Measurements from ENCODE around the gene CD9.

The CD9 gene

DNA sequence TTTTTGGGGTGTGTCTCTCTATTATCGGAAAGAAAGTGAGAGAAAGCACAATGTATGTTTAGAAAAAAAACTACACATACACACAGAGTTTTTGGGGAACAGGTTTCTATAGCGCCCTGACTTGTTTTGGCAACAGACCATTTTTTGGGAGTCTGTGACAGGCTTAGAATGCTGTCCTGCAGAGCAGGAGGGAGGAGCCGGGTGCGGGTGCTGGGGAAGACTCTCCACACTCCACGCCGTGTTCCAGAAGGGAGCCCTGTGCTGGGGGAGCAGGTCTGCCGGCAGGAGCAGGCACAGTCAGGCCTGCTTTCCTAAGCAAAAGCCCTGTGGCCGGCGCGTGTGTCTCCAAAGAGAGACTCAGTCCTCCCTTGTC is 26.5 kb downstream of the CD9 start:
- no peak overlapping the region for H3K4me3 ChIP-seq (ENCODE audit: low read depth, low read length)
- in situ Hi-C loops (cut with HindIII; ENCODE audit: low sequenced_read_pairs), result loop anchor here (5.0 kb wide), 1 partner anchor 46 kb away; no protein-coding TSS in a partner anchor

DNA sequence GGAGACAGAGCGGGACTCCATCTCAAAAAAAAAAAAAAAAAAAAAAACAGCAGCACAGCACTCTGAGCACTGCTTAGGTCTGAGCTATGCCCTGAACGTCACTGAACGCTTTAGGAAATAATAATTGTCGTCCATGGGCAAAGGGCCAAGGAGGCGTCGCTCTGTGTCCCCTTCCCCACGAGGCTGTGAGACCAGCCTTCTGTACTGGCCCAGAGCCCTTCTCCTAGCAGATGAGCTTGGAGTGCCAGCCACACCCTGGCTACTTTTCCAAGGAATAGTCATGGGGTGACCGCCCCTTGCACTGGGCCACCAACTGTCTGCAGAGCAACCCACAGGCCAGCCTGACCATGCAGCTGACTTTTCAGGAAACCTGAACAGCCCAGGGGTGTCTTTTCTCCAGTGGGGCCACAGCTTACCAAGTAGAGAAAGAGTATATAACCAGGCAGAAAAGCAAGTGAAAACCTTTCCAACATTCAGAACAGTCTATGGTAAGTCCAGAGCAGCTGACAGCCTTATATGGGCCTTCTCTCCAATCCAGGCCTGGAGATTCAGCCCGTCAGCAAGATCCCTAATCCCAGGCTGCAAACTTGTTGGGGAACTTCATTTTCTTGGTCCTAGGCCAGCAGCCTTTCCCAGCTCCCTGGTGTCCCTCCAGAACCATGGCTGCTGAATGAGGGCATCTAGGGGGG is 28.5 kb downstream of the CD9 start:
- in situ Hi-C loops (cut with HindIII; ENCODE audit: low sequenced_read_pairs), result loop anchor here (5.0 kb wide), 1 partner anchor 44 kb away; no protein-coding TSS in a partner anchor
- TF ChIP-seq, protein P1, sequence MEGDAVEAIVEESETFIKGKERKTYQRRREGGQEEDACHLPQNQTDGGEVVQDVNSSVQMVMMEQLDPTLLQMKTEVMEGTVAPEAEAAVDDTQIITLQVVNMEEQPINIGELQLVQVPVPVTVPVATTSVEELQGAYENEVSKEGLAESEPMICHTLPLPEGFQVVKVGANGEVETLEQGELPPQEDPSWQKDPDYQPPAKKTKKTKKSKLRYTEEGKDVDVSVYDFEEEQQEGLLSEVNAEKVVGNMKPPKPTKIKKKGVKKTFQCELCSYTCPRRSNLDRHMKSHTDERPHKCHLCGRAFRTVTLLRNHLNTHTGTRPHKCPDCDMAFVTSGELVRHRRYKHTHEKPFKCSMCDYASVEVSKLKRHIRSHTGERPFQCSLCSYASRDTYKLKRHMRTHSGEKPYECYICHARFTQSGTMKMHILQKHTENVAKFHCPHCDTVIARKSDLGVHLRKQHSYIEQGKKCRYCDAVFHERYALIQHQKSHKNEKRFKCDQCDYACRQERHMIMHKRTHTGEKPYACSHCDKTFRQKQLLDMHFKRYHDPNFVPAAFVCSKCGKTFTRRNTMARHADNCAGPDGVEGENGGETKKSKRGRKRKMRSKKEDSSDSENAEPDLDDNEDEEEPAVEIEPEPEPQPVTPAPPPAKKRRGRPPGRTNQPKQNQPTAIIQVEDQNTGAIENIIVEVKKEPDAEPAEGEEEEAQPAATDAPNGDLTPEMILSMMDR (IDR thresholded peaks at IDR 0.05; ENCODE audit: low read depth, low read length, missing control alignments), result no peak
- no peak overlapping the region for H3K4me3 ChIP-seq (ENCODE audit: low read depth, low read length)
- DNase-seq (ENCODE audit: low read depth), result no peak

More for the DNA sequence above, 26.5 kb downstream of the CD9 start:
- TF ChIP-seq, protein P1 (IDR thresholded peaks at IDR 0.05; ENCODE audit: low read depth, low read length, missing control alignments), result no peak
- no peak for DNase-seq (ENCODE audit: low read depth)

DNA sequence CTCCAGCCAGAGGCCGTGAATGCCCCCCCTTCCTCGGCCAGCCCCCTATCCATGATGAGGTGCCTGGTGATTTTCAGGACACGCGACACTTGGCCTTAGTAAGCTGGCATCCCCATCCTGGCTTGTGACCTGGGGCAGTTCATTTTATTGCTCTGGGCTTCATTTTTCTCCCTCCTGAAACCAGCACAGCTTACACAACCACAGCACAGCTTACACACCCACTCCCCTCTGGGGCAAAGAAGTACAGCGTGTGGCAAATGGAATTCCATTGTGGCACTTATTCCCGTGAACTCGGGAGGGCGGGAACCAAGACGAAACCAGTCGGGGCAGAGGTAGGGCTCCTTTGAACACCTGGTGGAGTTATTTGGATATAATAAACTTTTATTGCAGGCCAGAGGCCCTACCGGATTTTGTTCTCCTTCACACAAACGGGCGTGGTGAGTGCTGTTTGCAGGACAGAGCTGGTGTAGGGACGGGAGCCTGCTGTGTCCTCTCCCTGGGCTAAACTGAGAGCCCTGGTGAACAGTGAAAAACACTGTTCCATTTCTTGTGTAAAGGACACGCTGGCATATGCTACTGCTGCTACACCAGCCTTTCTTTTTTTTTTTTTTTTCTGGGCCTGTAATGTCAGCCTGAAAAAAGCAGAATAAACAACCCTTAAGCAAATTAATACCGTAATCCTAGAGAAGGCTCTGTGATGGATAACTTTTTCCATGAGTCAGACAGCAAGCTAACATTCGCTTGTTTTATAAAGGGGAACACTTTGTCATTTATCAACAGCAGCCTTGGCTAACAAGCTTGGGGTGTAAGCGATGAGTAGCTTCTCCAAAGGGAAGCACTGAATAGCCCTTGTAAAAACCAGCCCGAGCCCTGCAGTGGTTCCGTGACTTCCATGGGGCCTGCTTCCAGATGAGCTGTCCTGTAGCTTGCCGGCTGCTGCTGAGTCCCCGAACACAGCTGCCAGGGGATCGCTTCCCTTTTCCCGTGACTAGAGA is 29.3 kb downstream of the CD9 start:
- in situ Hi-C loops (cut with HindIII; ENCODE audit: low sequenced_read_pairs), result loop anchor here (5.0 kb wide), 1 partner anchor 43 kb away; no protein-coding TSS in a partner anchor
- DNase-seq (ENCODE audit: low read depth), result peak; percentile 59
- TF ChIP-seq, protein P1 (IDR thresholded peaks at IDR 0.05; ENCODE audit: low read depth, low read length, missing control alignments), result no peak
- H3K4me3 ChIP-seq (ENCODE audit: low read depth, low read length), result no peak overlapping the region

DNA sequence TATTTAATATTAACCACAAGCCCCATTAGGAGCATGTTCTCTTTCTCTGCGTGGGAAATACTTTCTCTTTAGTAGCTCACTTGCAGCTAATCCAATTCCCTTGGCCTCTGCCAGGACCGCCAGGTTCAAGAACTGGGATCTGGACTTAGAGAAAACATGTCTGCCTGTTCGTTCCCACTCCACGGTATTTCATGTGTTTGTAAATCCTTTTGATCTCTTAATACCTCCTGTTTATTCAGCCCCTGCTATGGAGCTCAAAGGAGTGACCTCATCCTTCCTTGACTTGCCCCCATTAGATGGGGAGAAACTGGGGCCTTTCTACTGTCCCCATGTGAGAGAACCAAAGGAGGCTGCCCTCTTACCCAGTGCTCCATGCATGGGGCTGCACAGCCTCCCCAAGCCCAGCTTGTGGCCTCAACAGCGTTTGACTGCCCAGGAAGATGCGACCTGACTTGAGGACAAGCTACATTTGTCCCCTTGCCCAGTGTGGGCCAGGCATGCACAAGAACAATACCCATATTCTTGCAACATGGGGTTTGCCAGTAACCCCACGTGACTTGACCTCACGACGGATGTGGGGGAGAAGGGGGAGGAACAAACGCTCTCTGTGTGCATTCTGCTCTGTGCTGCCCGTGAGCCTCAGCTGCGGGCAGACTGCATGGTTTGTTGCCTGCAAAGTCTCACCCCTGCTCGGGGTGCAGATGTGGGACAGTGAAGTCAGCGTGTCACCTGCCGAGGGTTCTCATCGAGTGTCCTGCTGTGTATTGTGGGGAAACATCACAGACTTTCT is 30.3 kb downstream of the CD9 start:
- H3K4me3 ChIP-seq (ENCODE audit: low read depth, low read length), result no peak overlapping the region
- peak; percentile 43 for DNase-seq (ENCODE audit: low read depth)

DNA sequence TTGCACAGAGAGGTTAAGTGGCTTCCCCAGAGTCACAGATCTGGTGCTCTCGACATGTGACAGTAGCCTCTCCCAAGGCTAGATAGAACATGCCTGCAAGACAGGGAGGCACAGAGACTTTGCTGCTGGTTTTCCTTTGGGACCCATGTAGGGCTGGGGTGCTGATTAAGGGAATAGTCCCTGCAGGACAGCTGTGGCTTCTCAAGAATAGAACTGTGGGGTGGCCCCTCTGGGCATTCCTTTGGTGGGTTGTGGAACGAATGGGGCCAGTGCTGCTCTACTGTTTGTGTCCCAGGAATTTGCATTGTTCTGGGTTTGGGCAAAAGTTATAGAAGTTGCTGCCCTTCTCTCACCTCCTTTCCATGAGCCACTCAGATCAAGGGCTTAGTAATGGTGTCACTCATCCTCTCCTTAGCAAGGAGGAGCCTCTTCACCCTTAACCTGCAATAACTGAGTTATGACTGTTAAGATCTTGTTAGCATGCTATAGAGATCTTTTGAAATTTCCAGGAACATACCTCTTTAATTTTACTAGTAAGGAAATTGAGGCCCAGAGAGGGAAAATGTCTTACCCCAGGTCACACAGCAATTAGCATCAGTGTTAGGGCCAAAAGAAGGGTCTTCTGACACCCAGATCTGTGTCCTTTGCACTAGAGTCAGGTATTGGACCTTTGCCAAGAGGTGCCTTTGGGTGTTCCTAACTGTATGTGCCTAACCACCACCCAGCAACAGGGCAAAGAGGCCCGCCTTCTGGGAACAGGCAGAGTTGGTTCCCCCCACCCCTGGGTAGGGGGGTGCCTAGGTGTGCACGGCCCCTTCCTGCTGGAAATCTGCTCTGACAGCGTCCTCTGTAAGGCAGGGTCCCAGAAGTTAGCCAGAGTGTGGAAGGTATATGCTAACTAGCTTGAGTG is 31.4 kb downstream of the CD9 start:
- H3K4me3 ChIP-seq (ENCODE audit: low read depth, low read length), result no peak overlapping the region
- in situ Hi-C loops (cut with HindIII; ENCODE audit: low sequenced_read_pairs), result no loop called here
- TF ChIP-seq, protein P1 (IDR thresholded peaks at IDR 0.05; ENCODE audit: low read depth, low read length, missing control alignments), result no peak
- no peak for DNase-seq (ENCODE audit: low read depth)

More for the DNA sequence above, 30.3 kb downstream of the CD9 start:
- TF ChIP-seq, protein P1 (IDR thresholded peaks at IDR 0.05; ENCODE audit: low read depth, low read length, missing control alignments), result peak; percentile 2
- in situ Hi-C loops (cut with HindIII; ENCODE audit: low sequenced_read_pairs), result no loop called here

All from astrocyte of the cerebellum (primary cell).